ENCODE results near the gene KDM6B.

DNA sequence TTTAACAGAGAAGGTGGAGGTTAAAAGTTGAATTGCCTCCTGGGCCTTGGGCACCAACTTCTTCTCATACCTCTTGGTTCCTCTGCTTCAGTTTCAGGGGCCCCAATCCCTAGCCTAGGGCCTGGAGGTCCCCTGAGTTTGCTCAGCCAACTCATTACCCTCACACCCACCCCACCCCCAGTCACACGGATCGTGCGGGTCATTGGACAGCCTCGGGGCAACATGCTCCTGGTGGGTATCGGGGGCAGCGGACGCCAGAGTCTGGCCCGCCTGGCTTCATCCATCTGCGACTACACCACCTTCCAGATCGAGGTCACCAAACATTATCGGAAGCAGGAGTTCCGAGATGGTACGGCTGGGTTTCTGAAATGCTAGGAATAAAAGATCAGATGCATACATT is 36.0 kb upstream of the KDM6B start:
- TF ChIP-seq, protein P1, sequence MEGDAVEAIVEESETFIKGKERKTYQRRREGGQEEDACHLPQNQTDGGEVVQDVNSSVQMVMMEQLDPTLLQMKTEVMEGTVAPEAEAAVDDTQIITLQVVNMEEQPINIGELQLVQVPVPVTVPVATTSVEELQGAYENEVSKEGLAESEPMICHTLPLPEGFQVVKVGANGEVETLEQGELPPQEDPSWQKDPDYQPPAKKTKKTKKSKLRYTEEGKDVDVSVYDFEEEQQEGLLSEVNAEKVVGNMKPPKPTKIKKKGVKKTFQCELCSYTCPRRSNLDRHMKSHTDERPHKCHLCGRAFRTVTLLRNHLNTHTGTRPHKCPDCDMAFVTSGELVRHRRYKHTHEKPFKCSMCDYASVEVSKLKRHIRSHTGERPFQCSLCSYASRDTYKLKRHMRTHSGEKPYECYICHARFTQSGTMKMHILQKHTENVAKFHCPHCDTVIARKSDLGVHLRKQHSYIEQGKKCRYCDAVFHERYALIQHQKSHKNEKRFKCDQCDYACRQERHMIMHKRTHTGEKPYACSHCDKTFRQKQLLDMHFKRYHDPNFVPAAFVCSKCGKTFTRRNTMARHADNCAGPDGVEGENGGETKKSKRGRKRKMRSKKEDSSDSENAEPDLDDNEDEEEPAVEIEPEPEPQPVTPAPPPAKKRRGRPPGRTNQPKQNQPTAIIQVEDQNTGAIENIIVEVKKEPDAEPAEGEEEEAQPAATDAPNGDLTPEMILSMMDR (IDR thresholded peaks at IDR 0.05; ENCODE audit: low read depth, low read length) = no peak
- no peak for TF ChIP-seq EZH2phosphoT487 (IDR thresholded peaks at IDR 0.05; ENCODE audit: low read depth)
